Mucosa of stomach (tissue), 1 donor: ENCODE results near the gene SLAMF9.

Experiments used
- H3K27me3 ChIP-seq: one replicate; pipeline ENCODE4 v1.7.0; 2013; ENCODE audit warnings: mild to moderate bottlenecking, low read length; ENCODE audit not compliant: control insufficient read depth, insufficient read depth
- H3K36me3 ChIP-seq: one replicate; pipeline ENCODE4 v1.7.0; 2013; ENCODE audit warnings: low read length; ENCODE audit not compliant: control insufficient read depth, insufficient read depth
- H3K4me1 ChIP-seq: one replicate; pipeline ENCODE4 v1.7.0; 2013; ENCODE audit warnings: mild to moderate bottlenecking, low read length; ENCODE audit not compliant: control insufficient read depth, insufficient read depth
- H3K4me3 ChIP-seq: one replicate; pipeline ENCODE4 v1.7.0; 2013; ENCODE audit warnings: low read length
- H3K9ac ChIP-seq: one replicate; pipeline ENCODE4 v1.7.0; 2013; ENCODE audit warnings: mild to moderate bottlenecking, low read length, moderate library complexity
- H3K9me3 ChIP-seq: one replicate; pipeline ENCODE4 v1.7.0; 2013; ENCODE audit warnings: mild to moderate bottlenecking, low read length, moderate library complexity; ENCODE audit not compliant: control insufficient read depth
- donor health status: Pancreatic carcinoma.

SLAMF9 gene

GRCh38 chr1:159935719-159936272, 18.2 kb downstream of the SLAMF9 start:
- no peak overlapping the region for H3K4me3 ChIP-seq
- H3K36me3 ChIP-seq, result no peaks in the 10 kb centered on the region
- peaks cover 52% of the 10 kb centered on the region for H3K4me1 ChIP-seq
- no peaks in the 10 kb centered on the region for H3K27me3 ChIP-seq
- H3K9ac ChIP-seq, result peak overlapping the region; percentile 32
- no peaks in the 10 kb centered on the region for H3K9me3 ChIP-seq

- no peaks in the 10 kb centered on the region for H3K9me3 ChIP-seq
- H3K4me3 ChIP-seq, result no peak overlapping the region
- H3K9ac ChIP-seq, result no peak overlapping the region
- H3K27me3 ChIP-seq, result no peaks in the 10 kb centered on the region
- H3K4me1 ChIP-seq, result peaks cover 47% of the 10 kb centered on the region
- no peaks in the 10 kb centered on the region for H3K36me3 ChIP-seq
Measured at GRCh38 chr1:159935305-159935704, 18.7 kb downstream of the SLAMF9 start.

- no peaks in the 10 kb centered on the region for H3K36me3 ChIP-seq
- no peaks in the 10 kb centered on the region for H3K27me3 ChIP-seq
- peaks cover 44% of the 10 kb centered on the region for H3K4me1 ChIP-seq
- H3K9me3 ChIP-seq, result no peaks in the 10 kb centered on the region
- H3K9ac ChIP-seq, result no peak overlapping the region
- H3K4me3 ChIP-seq, result no peak overlapping the region
Measured at GRCh38 chr1:159934136-159935039, 19.6 kb downstream of the SLAMF9 start.

- no peaks in the 10 kb centered on the region for H3K9me3 ChIP-seq
- H3K36me3 ChIP-seq, result no peaks in the 10 kb centered on the region
- no peaks in the 10 kb centered on the region for H3K27me3 ChIP-seq
- H3K9ac ChIP-seq, result no peak overlapping the region
- peaks cover 34% of the 10 kb centered on the region for H3K4me1 ChIP-seq
- no peak overlapping the region for H3K4me3 ChIP-seq
Measured at GRCh38 chr1:159933347-159933746, 20.7 kb downstream of the SLAMF9 start.

- Histone ChIP-seq H3K4me3 (no peak overlapping the region), H3K4me1 (peaks cover 26% of the 10 kb centered on the region), H3K36me3 (no peaks in the 10 kb centered on the region), H3K27me3 (no peaks in the 10 kb centered on the region), H3K9me3 (no peaks in the 10 kb centered on the region), H3K9ac (no peak overlapping the region)
Measured at GRCh38 chr1:159932296-159933285, 21.4 kb downstream of the SLAMF9 start.

GRCh38 chr1:159931795-159932173, 22.3 kb downstream of the SLAMF9 start:
- no peaks in the 10 kb centered on the region for H3K36me3 ChIP-seq
- no peak overlapping the region for H3K4me3 ChIP-seq
- H3K4me1 ChIP-seq, result peaks cover 18% of the 10 kb centered on the region
- H3K27me3 ChIP-seq, result no peaks in the 10 kb centered on the region
- H3K9ac ChIP-seq, result no peak overlapping the region
- H3K9me3 ChIP-seq, result no peaks in the 10 kb centered on the region

- H3K4me3 ChIP-seq, result no peak overlapping the region
- H3K9me3 ChIP-seq, result no peaks in the 10 kb centered on the region
- no peaks in the 10 kb centered on the region for H3K27me3 ChIP-seq
- peaks cover 18% of the 10 kb centered on the region for H3K4me1 ChIP-seq
- H3K36me3 ChIP-seq, result no peaks in the 10 kb centered on the region
- H3K9ac ChIP-seq, result no peak overlapping the region
Measured at GRCh38 chr1:159931101-159931794, 22.8 kb downstream of the SLAMF9 start.

- Histone ChIP-seq H3K4me1 (peaks cover 20% of the 10 kb centered on the region), H3K27me3 (no peaks in the 10 kb centered on the region), H3K36me3 (no peaks in the 10 kb centered on the region), H3K9me3 (no peaks in the 10 kb centered on the region), H3K9ac (no peak overlapping the region), H3K4me3 (no peak overlapping the region)
Measured at GRCh38 chr1:159930634-159931033, 23.4 kb downstream of the SLAMF9 start.

- H3K9ac ChIP-seq, result no peak overlapping the region
- no peak overlapping the region for H3K4me3 ChIP-seq
- H3K36me3 ChIP-seq, result no peaks in the 10 kb centered on the region
- no peaks in the 10 kb centered on the region for H3K27me3 ChIP-seq
- H3K4me1 ChIP-seq, result peaks cover 20% of the 10 kb centered on the region
- no peaks in the 10 kb centered on the region for H3K9me3 ChIP-seq
Measured at GRCh38 chr1:159930216-159930615, 23.8 kb downstream of the SLAMF9 start.

GRCh38 chr1:159929155-159930051, 24.6 kb downstream of the SLAMF9 start:
- Histone ChIP-seq H3K4me3 (no peak overlapping the region), H3K27me3 (no peaks in the 10 kb centered on the region), H3K4me1 (peaks cover 20% of the 10 kb centered on the region), H3K36me3 (peaks cover 3% of the 10 kb centered on the region), H3K9me3 (no peaks in the 10 kb centered on the region), H3K9ac (peak overlapping the region; percentile 42)
